Body of pancreas (tissue), 4 donors: ENCODE measurements around the gene TRMT61B.

ENCODE experiments used
- CTCF ChIP-seq, 7 experiments: fragments of 450-650 bp in 4 of 7; fragments of 200-600 bp in 3 of 7; sonication (generic) in 3 of 7; IDR thresholded peaks; one replicate each; pipeline ENCODE4 v1.5.1; 2016 to 2019; ENCODE audit warnings: antibody characterized with exemption in 7 of 7
- POLR2A ChIP-seq, 3 donors: fragments of 450-650 bp; IDR thresholded peaks; one replicate each; pipeline ENCODE4 v1.6.1; 2016; ENCODE audit warnings: antibody characterized with exemption in 3 of 3, mild to moderate bottlenecking in 2 of 3

- TF ChIP-seq CTCF (IDR thresholded peaks at IDR 0.05) (no peak), POLR2A (IDR thresholded peaks at IDR 0.05) (no peak)
Observed at GRCh38 chr2:28855193-28855592, 14.9 kb downstream of the TRMT61B start.
